PC-3 (cell line): ENCODE data around the gene IL20RB.

Experiments used
- EZH2 ChIP-seq: fragments of 300-600 bp; sonication (generic); IDR thresholded peaks from one replicate; pipeline ENCODE4 v1.6.1; 2017; ENCODE audit warnings: antibody characterized with exemption, mild to moderate bottlenecking, low read length; ENCODE audit not compliant: unreplicated experiment
- TF ChIP-seq, protein P1 (sequence below): fragments of 300-600 bp; sonication (generic); conservative IDR thresholded peaks from 2 replicates; pipeline ENCODE4 v1.5.1; 2017; ENCODE audit warnings: antibody characterized with exemption, low read depth, mild to moderate bottlenecking, low read length

- TF ChIP-seq, protein P1, sequence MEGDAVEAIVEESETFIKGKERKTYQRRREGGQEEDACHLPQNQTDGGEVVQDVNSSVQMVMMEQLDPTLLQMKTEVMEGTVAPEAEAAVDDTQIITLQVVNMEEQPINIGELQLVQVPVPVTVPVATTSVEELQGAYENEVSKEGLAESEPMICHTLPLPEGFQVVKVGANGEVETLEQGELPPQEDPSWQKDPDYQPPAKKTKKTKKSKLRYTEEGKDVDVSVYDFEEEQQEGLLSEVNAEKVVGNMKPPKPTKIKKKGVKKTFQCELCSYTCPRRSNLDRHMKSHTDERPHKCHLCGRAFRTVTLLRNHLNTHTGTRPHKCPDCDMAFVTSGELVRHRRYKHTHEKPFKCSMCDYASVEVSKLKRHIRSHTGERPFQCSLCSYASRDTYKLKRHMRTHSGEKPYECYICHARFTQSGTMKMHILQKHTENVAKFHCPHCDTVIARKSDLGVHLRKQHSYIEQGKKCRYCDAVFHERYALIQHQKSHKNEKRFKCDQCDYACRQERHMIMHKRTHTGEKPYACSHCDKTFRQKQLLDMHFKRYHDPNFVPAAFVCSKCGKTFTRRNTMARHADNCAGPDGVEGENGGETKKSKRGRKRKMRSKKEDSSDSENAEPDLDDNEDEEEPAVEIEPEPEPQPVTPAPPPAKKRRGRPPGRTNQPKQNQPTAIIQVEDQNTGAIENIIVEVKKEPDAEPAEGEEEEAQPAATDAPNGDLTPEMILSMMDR: no peak
- no peak for TF ChIP-seq EZH2
Measured at GRCh38 chr3:137041686-137042085, 83.9 kb downstream of the IL20RB start.
